ENCODE results near the gene CADPS. TPM values are rescaled to one million over a fixed set of nuclear protein-coding genes. Genes with fewer than 3 reads are reported as not detected.

Gene CADPS
- total RNA-seq, 1 experiment from 2014 or later, result not detected

DNA sequence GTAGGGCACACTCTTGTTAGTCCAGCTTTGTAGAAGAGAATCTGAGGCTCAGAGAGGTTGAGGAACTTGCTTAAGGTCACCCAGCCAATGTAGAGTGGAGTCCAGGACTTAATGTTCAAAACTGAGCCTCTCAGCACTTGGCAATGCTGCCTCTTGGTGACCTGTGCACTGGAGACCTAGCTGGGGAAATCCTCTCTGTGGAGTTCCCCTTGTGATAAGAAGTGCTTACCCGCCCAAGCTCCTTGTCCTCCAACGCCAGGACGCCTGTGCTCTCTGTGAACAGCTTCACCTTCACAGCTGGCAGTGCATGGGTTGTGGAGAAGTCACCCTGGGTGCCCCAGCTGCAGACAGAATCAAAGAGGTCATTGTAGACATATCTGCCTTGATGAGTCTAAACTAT lies 282.8 kb downstream of the CADPS start:
- no peak overlapping the region for H3K27ac ChIP-seq (ENCODE audit: low read length)
- H3K27me3 ChIP-seq (ENCODE audit: control insufficient read depth, insufficient read depth, low read length), result no peaks in the 10 kb centered on the region
- H3K9me3 ChIP-seq (ENCODE audit: control insufficient read depth, insufficient read depth, low read depth, low read length), result no peaks in the 10 kb centered on the region
- no peaks in the 10 kb centered on the region for H3K4me1 ChIP-seq (ENCODE audit: control insufficient read depth, insufficient read depth, low read length)
- DNase-seq (ENCODE audit: low read depth, low spot score) (no peak), ATAC-seq (no peak)
- BruUV-seq (replicated peaks), result no TSS peak
- POLR2A ChIA-PET, result no interaction called here
- in situ Hi-C loops (cut with HindIII; ENCODE audit: low pct_unique_long_range_greater_than_20kb, low sequenced_read_pairs), result no loop called here
- no peak overlapping the region for H3K4me3 ChIP-seq (ENCODE audit: low read depth in 2 of 2, low read length in 2 of 2)
- intact Hi-C loops (cut with micrococcal nuclease; ENCODE audit: unreplicated experiment), result no loop called here
- no peaks in the 10 kb centered on the region for H3K36me3 ChIP-seq (ENCODE audit: control insufficient read depth, insufficient read depth, low read length)
- TF ChIP-seq, protein P1, sequence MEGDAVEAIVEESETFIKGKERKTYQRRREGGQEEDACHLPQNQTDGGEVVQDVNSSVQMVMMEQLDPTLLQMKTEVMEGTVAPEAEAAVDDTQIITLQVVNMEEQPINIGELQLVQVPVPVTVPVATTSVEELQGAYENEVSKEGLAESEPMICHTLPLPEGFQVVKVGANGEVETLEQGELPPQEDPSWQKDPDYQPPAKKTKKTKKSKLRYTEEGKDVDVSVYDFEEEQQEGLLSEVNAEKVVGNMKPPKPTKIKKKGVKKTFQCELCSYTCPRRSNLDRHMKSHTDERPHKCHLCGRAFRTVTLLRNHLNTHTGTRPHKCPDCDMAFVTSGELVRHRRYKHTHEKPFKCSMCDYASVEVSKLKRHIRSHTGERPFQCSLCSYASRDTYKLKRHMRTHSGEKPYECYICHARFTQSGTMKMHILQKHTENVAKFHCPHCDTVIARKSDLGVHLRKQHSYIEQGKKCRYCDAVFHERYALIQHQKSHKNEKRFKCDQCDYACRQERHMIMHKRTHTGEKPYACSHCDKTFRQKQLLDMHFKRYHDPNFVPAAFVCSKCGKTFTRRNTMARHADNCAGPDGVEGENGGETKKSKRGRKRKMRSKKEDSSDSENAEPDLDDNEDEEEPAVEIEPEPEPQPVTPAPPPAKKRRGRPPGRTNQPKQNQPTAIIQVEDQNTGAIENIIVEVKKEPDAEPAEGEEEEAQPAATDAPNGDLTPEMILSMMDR (IDR thresholded peaks at IDR 0.05), result no peak
- TF ChIP-seq SIN3A (IDR thresholded peaks at IDR 0.05; ENCODE audit: borderline replicate concordance, insufficient read depth, low read depth, low read length), result no peak
- no peak for TF ChIP-seq POLR2AphosphoS5 (IDR thresholded peaks at IDR 0.05; ENCODE audit: low read depth, low read length)
- no peak for TF ChIP-seq TCF7L2 (IDR thresholded peaks at IDR 0.05; ENCODE audit: low read depth, low read length)
- TF ChIP-seq, protein P2, sequence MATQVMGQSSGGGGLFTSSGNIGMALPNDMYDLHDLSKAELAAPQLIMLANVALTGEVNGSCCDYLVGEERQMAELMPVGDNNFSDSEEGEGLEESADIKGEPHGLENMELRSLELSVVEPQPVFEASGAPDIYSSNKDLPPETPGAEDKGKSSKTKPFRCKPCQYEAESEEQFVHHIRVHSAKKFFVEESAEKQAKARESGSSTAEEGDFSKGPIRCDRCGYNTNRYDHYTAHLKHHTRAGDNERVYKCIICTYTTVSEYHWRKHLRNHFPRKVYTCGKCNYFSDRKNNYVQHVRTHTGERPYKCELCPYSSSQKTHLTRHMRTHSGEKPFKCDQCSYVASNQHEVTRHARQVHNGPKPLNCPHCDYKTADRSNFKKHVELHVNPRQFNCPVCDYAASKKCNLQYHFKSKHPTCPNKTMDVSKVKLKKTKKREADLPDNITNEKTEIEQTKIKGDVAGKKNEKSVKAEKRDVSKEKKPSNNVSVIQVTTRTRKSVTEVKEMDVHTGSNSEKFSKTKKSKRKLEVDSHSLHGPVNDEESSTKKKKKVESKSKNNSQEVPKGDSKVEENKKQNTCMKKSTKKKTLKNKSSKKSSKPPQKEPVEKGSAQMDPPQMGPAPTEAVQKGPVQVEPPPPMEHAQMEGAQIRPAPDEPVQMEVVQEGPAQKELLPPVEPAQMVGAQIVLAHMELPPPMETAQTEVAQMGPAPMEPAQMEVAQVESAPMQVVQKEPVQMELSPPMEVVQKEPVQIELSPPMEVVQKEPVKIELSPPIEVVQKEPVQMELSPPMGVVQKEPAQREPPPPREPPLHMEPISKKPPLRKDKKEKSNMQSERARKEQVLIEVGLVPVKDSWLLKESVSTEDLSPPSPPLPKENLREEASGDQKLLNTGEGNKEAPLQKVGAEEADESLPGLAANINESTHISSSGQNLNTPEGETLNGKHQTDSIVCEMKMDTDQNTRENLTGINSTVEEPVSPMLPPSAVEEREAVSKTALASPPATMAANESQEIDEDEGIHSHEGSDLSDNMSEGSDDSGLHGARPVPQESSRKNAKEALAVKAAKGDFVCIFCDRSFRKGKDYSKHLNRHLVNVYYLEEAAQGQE (IDR thresholded peaks at IDR 0.05; ENCODE audit: insufficient read depth in 1 of 2, low read depth in 2 of 2, low read length in 1 of 2), result no peak
- CTCF ChIA-PET, result no interaction called here

DNA sequence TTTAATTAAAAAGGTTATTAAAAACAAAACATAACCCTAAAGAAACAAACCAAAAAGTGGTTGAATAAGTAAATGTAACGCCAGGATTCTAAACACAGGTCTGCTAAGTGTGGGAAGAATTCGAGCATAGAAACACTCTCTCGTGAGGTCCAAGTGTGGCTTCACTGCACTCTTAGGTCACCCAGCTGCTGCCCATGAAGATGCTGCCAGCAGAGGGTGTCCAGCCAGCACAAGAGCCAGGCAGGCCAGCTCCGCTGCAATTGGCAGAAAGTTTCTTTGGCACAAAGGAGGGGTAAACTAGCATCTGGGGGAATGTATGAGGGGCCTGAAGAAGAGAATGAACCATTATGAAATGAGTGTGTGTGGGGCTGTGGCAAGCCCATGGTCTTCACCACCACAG lies 286.1 kb downstream of the CADPS start:
- Histone ChIP-seq H3K4me1 (ENCODE audit: control insufficient read depth, insufficient read depth, low read length) (no peaks in the 10 kb centered on the region), H3K27me3 (ENCODE audit: control insufficient read depth, insufficient read depth, low read length) (no peaks in the 10 kb centered on the region), H3K27ac (ENCODE audit: low read length) (no peak overlapping the region), H3K4me3 (ENCODE audit: low read depth in 2 of 2, low read length in 2 of 2) (no peak overlapping the region), H3K9me3 (ENCODE audit: control insufficient read depth, insufficient read depth, low read depth, low read length) (no peaks in the 10 kb centered on the region), H3K36me3 (ENCODE audit: control insufficient read depth, insufficient read depth, low read length) (no peaks in the 10 kb centered on the region)
- intact Hi-C loops (cut with micrococcal nuclease; ENCODE audit: unreplicated experiment) (no loop called here), in situ Hi-C loops (cut with HindIII; ENCODE audit: low pct_unique_long_range_greater_than_20kb, low sequenced_read_pairs) (no loop called here)
- TF ChIP-seq SIN3A (IDR thresholded peaks at IDR 0.05; ENCODE audit: borderline replicate concordance, insufficient read depth, low read depth, low read length) (no peak), TCF7L2 (IDR thresholded peaks at IDR 0.05; ENCODE audit: low read depth, low read length) (no peak)
- TF ChIP-seq, protein P2 (IDR thresholded peaks at IDR 0.05; ENCODE audit: insufficient read depth in 1 of 2, low read depth in 2 of 2, low read length in 1 of 2), result no peak
- no peak for ATAC-seq
- BruUV-seq (replicated peaks), result no TSS peak
- no peak for DNase-seq (ENCODE audit: low read depth, low spot score)
- ChIA-PET POLR2A (no interaction called here), CTCF (no interaction called here)
